Ovary (tissue), 9 donors: ENCODE measurements around the gene TERB1. TPM values are rescaled to one million over a fixed set of nuclear protein-coding genes. Genes with fewer than 3 reads are reported as not detected.

Experiments used
- DNase-seq, 5 donors: peaks; one replicate each; pipeline ENCODE4 v3.0.0-alpha.2; 2019 to 2020
- H3K27ac ChIP-seq, 2 donors: fragments of 200-600 bp; one replicate each; pipeline versions ENCODE4 v1.5.1 to v1.8.0; 2019 to 2022
- H3K27me3 ChIP-seq: fragments of 200-600 bp; one replicate; pipeline ENCODE4 v1.8.0; 2022
- H3K36me3 ChIP-seq: fragments of 200-600 bp; sonication (generic); one replicate; pipeline ENCODE4 v1.5.1; 2019
- H3K4me1 ChIP-seq: one replicate; pipeline ENCODE4 v1.8.1; 2013; ENCODE audit warnings: mild to moderate bottlenecking, moderate library complexity; ENCODE audit not compliant: insufficient read depth
- H3K4me3 ChIP-seq: fragments of 200-600 bp; sonication (generic); one replicate; pipeline ENCODE4 v1.5.1; 2017
- H3K9me3 ChIP-seq, 2 donors: fragments of 200-600 bp in 1 of 2; sonication (generic) in 1 of 2; one replicate each; pipeline versions ENCODE4 v1.5.1 to v1.8.1; 2013 to 2019; ENCODE audit warnings: mild to moderate bottlenecking in 1 of 2, moderate library complexity in 1 of 2
- CTCF ChIP-seq, 3 donors: fragments of 450-650 bp in 2 of 3; fragments of 200-600 bp in 1 of 3; IDR thresholded peaks; one replicate each; pipeline versions ENCODE4 v1.5.1 to v1.8.0; 2016 to 2022; ENCODE audit warnings: antibody characterized with exemption in 3 of 3, mild to moderate bottlenecking in 1 of 3
- EP300 ChIP-seq: sonication (generic); formaldehyde crosslinking; IDR thresholded peaks from one replicate; pipeline ENCODE4 v1.6.1; 2017; ENCODE audit warnings: antibody characterized with exemption
- POLR2A ChIP-seq: fragments of 450-650 bp; IDR thresholded peaks from one replicate; pipeline ENCODE4 v1.6.1; 2017; ENCODE audit warnings: antibody characterized with exemption, mild to moderate bottlenecking, moderate library complexity
- WGBS, 3 donors: extraction: QIAGEN DNeasy Blood & Tissue Kit in 1 of 3; methylation state at CpG; one replicate each; pipeline versions ENCODE4 v1.1.5 to v1.1.7; 2013 to 2017; 5-methylcytosine and 5-hydroxymethylcytosine counted together
- intact Hi-C, 4 donors: fragments of 100-400 bp; cut with DNase I; formaldehyde crosslinking; loops; one replicate each; pipeline versions ENCODE4 v1.11.0 to v1.15.1; 2022 to 2023
- polyA plus RNA-seq, 2 donors: library from polyadenylated mRNA; stranded (reverse); fragments of 200-250 nt in 1 of 2; fragments of 350-450 nt in 1 of 2; fragmentation: Illumina TruSeq in 1 of 2; extraction: RNeasy Lipid Tissue Mini Kit (QIAGEN cat#74804) in 1 of 2; gene quantifications; one replicate each; pipeline ENCODE4 v1.2.3, GENCODE V29; 2013 to 2014
- total RNA-seq, 7 donors: library from RNA; depleted of rRNA in 2 of 7; stranded (reverse); fragments of >200 nt in 2 of 7; fragmentation: NEBNext Ultra II Directional in 3 of 7; extraction: Animal tissue kit (Norgen Biotek cat#: 25700) in 3 of 7; gene quantifications; one replicate each; pipeline versions ENCODE4 v1.1.0 to v1.2.4, GENCODE V29; 2016 to 2023
- donor health status: DM: no; HTN: no; CAD: no; lungs with moderate emphysema.
- donor health status: DM: no; HTN: no; CAD: no.
- donor health status: Bipolar disorder and iron deficiency.
- donor health status: DM: yes; HTN: yes; CAD: no.
- donor health status: DM: no; HTN: no; CAD: no.
- donor health status: DM: yes; HTN: yes; CAD: no.

TERB1 gene
- total and polyA plus RNA-seq, 9 donors: 0.04 to 0.50 (median 0.31) TPM; not detected in 5

- Histone ChIP-seq H3K4me1 (peaks cover 5% of the 10 kb centered on the region), H3K27me3 (no peaks in the 10 kb centered on the region), H3K9me3 (no peaks in the 10 kb centered on the region), H3K36me3 (no peaks in the 10 kb centered on the region), H3K27ac (no peak overlapping the region), H3K4me3 (no peak overlapping the region)
- intact Hi-C loops: no loop called here
- DNase-seq: no peak
- TF ChIP-seq POLR2A (no peak), EP300 (no peak), CTCF (IDR thresholded peaks at IDR 0.05) (no peak)
- 69 to 82% (median 81%) methylated on average over 3 of the region's 3 CpGs for WGBS, 3 donors
Observed at GRCh38 chr16:66832190-66832589, 30.8 kb upstream of the TERB1 start.

- DNase-seq: peak; percentile 82 to 94 (median 87)
- peaks cover 5% of the 10 kb centered on the region for H3K4me1 ChIP-seq
- peak; percentile 94 to 98 (median 97) for TF ChIP-seq CTCF (IDR thresholded peaks at IDR 0.05)
- TF ChIP-seq EP300: no peak
- TF ChIP-seq POLR2A: peak; percentile 88
- intact Hi-C loops: loop anchor here in 1 of 4 donors (2.0 kb wide), 1 partner anchor 42 kb away; no protein-coding TSS in a partner anchor
- WGBS, 3 donors: 1% methylated on average over 61 to 84 of the region's 84 CpGs
- no peaks in the 10 kb centered on the region for H3K36me3 ChIP-seq
- peak within 1 kb of the TSS; percentile 90 for H3K4me3 ChIP-seq
- H3K27me3 ChIP-seq: no peaks in the 10 kb centered on the region
- no peaks in the 10 kb centered on the region for H3K9me3 ChIP-seq
- H3K27ac ChIP-seq: peak within 1 kb of the TSS; percentile 82 to 84
Observed at GRCh38 chr16:66830422-66831404, 29.3 kb upstream of the TERB1 start, which contains the start of gene NAE1. TSS of gene NAE1 (minus strand) at chr16:66830976. CDS start at chr16:66830899, 77 bp downstream.

GRCh38 chr16:66824006-66824405 lies 22.6 kb upstream of the TERB1 start:
- intact Hi-C loops: no loop called here
- WGBS, 3 donors: 78 to 83% (median 82%) methylated on average over 4 of the region's 4 CpGs
- DNase-seq: no peak
- no peaks in the 10 kb centered on the region for H3K9me3 ChIP-seq
- H3K4me1 ChIP-seq: peaks cover 1% of the 10 kb centered on the region
- no peak overlapping the region for H3K27ac ChIP-seq
- no peak overlapping the region for H3K4me3 ChIP-seq
- TF ChIP-seq CTCF (IDR thresholded peaks at IDR 0.05) (no peak), EP300 (no peak), POLR2A (no peak)
- no peaks in the 10 kb centered on the region for H3K27me3 ChIP-seq
- no peaks in the 10 kb centered on the region for H3K36me3 ChIP-seq

- no peak for TF ChIP-seq EP300
- no peak for TF ChIP-seq POLR2A
- no peak for TF ChIP-seq CTCF (IDR thresholded peaks at IDR 0.05)
- WGBS, 3 donors: 83 to 92% (median 91%) methylated on average over 2 of the region's 2 CpGs
Observed at GRCh38 chr16:66814734-66815133, 13.3 kb upstream of the TERB1 start.

More at GRCh38 chr16:66814734-66815133, 13.3 kb upstream of the TERB1 start:
- Histone ChIP-seq H3K27ac (no peak overlapping the region), H3K27me3 (no peaks in the 10 kb centered on the region), H3K36me3 (no peaks in the 10 kb centered on the region), H3K4me1 (no peaks in the 10 kb centered on the region), H3K4me3 (no peak overlapping the region), H3K9me3 (no peaks in the 10 kb centered on the region)
- intact Hi-C loops: no loop called here
- DNase-seq: no peak
